B cell (primary cell): ENCODE results near the gene L3MBTL4.

Experiments used
- EZH2 ChIP-seq: IDR thresholded peaks from 2 replicates; pipeline ENCODE4 v1.6.1; 2012; ENCODE audit warnings: borderline replicate concordance, low read depth, mild to moderate bottlenecking, moderate library complexity, low read length; ENCODE audit not compliant: insufficient read depth, poor library complexity, severe bottlenecking
- TF ChIP-seq, protein P1 (sequence below): fragments of 200-600 bp; IDR thresholded peaks from one replicate; pipeline ENCODE4 v1.8.0; 2022; ENCODE audit warnings: antibody characterized with exemption, mild to moderate bottlenecking

DNA sequence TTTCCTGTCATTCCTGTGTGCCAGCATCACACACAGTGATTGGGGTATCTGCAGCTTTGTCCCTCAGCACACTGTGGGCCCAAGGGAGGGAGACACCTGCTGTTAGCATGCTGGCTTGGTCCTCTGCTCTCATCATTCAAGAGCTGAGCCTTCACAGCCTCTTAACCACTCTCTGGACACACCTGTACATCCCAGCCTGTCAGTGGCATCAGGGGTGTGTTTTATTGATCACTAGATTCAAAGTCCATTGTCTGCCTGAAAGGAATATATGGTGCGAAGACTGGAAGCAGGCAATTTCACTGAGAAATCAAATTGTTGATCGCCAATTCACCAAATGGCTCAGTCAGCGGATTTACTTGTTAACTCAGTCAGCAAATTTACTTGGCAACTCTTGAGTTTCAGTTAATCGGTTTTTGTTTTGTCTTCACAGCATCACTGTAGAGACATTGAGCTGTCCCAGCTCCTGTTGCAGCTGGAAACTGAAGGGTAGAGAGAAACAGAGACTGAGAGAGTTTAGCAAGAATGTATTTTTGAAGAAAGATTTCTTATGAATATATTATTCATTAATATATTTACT lies 463.1 kb downstream of the L3MBTL4 start:
- TF ChIP-seq, protein P1, sequence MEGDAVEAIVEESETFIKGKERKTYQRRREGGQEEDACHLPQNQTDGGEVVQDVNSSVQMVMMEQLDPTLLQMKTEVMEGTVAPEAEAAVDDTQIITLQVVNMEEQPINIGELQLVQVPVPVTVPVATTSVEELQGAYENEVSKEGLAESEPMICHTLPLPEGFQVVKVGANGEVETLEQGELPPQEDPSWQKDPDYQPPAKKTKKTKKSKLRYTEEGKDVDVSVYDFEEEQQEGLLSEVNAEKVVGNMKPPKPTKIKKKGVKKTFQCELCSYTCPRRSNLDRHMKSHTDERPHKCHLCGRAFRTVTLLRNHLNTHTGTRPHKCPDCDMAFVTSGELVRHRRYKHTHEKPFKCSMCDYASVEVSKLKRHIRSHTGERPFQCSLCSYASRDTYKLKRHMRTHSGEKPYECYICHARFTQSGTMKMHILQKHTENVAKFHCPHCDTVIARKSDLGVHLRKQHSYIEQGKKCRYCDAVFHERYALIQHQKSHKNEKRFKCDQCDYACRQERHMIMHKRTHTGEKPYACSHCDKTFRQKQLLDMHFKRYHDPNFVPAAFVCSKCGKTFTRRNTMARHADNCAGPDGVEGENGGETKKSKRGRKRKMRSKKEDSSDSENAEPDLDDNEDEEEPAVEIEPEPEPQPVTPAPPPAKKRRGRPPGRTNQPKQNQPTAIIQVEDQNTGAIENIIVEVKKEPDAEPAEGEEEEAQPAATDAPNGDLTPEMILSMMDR = no peak
- no peak for TF ChIP-seq EZH2
